ENCODE measurements around the gene SLC39A11.

- TF ChIP-seq PBX3 (IDR thresholded peaks at IDR 0.05): no peak
- no peak for TF ChIP-seq POLR2AphosphoS5 (IDR thresholded peaks at IDR 0.05; ENCODE audit: low read depth, low read length)
- no peak for TF ChIP-seq TEAD4 (IDR thresholded peaks at IDR 0.05; ENCODE audit: borderline replicate concordance, insufficient read depth)
- TF ChIP-seq CTCF (IDR thresholded peaks at IDR 0.05): no peak
- no peak for TF ChIP-seq MAX (IDR thresholded peaks at IDR 0.05; ENCODE audit: low read depth)
Measured at GRCh38 chr17:72648702-72649101, 443.8 kb downstream of the SLC39A11 start.
